Measurements from ENCODE around the gene CDK18.
A peak's percentile ranks its signal among the peaks of the same experiment; 100 is the strongest.

DNA sequence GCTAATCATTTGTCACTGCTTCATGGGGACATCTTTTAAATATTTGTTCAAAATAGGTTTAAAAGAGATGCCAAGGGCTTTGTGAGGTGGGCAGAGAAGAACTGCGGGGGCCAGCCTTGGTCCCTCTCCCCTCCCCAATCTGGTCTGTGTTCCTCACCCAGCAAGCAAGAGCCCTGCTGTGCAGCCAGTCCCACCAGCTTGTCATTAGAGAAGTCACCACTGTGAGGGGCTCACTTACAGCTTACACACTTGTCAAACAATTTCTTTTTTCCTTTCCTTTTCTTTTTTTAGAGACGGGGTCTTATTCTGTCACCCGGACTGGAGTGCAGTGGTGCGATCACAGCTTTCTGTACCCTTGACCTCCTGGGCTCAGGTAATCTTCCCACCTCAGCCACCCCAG is 10.4 kb upstream of the CDK18 start:
- TF ChIP-seq CEBPB (IDR thresholded peaks at IDR 0.05; ENCODE audit: low read depth, low read length) (no peak), SRF (IDR thresholded peaks at IDR 0.05; ENCODE audit: low read depth, low read length) (no peak), POLR2AphosphoS5 (IDR thresholded peaks at IDR 0.05; ENCODE audit: low read depth, low read length) (no peak), CBX5 (IDR thresholded peaks at IDR 0.05; ENCODE audit: low read depth, low read length) (no peak), FOSL1 (IDR thresholded peaks at IDR 0.05; ENCODE audit: insufficient read depth, low read depth, low read length) (no peak), RAD21 (IDR thresholded peaks at IDR 0.05 in 1 of 2, conservative IDR thresholded peaks at IDR 0.05 in 1 of 2; ENCODE audit: low read depth in 2 of 2, low read length in 2 of 2) (peak; percentile 12 to 25; a peak in 1 of 4 replicates)
- TF ChIP-seq, protein P1, sequence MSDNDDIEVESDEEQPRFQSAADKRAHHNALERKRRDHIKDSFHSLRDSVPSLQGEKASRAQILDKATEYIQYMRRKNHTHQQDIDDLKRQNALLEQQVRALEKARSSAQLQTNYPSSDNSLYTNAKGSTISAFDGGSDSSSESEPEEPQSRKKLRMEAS (IDR thresholded peaks at IDR 0.05): no peak
